HG02678 (cell line): Measurements from ENCODE around the gene ING5.

ENCODE experiments used
- ATAC-seq: cut with Tn5 transposase; IDR thresholded peaks from one replicate; pipeline ENCODE4 v1.9.1; 2021; ENCODE audit warnings: mild to moderate bottlenecking, moderate library complexity; ENCODE audit not compliant: unreplicated experiment

Gene ING5

DNA sequence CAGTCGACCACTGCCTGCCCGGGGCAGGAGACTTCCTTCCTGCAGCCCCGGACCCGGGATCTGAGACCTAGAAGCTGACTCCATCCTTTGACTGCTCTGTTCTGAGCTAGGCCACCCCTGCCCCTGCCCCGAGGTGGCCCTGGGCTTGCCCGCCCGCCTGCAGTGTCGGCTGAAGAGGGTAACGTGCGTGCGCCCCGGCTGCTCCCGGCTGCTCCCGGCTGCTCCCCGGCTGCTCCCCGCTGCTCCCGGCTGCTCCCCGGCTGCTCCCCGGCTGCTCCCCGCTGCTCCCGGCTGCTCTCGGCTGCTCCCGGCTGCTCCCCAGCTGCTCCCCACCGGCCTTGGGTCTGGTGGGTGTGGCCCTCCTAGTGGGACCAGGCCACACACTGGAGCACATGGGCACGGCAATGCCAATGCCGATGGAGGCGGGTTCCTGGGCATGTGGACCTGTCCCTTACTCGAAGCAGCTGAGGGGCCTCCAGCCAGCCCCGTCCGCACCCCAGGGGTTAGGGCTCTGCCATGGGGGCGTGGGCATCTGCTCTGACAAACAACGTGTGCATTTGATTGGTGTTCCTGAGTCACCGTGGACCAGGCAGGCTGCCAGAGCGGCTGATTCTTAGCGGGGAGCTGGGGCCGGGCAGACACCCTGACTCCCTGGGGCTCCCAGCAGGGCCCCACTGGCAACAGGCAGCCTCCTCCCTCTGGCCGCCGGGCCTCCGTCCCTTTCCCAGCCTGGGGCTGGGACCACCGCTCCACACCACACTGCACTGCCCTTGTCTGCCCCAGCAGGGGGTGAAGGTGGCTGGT is 72.8 kb downstream of the ING5 start:
- ATAC-seq, result no peak

DNA sequence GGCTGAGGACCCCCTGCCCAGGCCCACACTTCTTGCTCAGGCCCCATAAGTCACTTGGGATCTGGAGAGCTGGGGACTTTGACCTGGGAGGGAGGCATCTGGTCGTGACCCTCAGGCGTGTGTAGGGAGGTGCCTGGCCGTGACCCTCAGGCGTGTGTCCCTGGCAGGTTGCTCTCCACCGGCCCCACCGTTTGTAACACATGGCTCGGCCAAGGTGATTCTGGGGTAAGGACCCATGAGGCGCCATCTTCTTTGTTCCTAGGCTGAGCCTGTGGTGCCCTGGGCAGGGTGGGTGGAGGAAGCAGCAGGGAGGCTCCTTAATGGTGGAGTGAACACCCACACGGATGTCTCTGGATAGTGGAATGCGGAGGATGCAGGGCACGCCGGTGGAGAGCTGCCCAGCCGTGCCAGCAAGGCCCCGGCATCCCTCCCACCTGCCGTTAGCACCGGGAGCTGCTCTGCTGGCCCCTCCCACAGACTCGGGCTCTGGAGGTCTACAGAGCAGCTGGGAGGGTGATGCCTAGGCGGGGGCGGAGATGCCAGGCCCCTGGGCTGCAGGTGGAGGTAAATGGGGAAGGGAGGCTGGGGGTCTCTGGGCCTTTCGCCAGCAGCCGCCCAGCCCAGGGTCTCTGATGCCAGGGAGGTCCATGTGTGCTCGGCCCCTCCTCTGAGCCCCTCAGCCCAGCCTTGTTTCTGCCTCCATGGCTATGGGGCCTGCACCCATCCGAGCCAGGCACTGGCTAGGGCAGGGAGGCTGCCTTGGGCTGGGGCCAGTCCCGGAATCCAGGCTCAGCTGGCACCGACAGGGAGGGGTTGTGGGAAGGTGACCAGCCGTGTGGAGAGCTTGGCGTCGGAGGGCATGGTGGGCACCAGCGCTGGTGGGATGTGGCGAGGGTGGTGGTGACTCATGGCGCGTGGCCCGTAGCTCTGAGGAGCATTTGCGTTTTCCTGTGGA is 73.7 kb downstream of the ING5 start:
- no peak for ATAC-seq

DNA sequence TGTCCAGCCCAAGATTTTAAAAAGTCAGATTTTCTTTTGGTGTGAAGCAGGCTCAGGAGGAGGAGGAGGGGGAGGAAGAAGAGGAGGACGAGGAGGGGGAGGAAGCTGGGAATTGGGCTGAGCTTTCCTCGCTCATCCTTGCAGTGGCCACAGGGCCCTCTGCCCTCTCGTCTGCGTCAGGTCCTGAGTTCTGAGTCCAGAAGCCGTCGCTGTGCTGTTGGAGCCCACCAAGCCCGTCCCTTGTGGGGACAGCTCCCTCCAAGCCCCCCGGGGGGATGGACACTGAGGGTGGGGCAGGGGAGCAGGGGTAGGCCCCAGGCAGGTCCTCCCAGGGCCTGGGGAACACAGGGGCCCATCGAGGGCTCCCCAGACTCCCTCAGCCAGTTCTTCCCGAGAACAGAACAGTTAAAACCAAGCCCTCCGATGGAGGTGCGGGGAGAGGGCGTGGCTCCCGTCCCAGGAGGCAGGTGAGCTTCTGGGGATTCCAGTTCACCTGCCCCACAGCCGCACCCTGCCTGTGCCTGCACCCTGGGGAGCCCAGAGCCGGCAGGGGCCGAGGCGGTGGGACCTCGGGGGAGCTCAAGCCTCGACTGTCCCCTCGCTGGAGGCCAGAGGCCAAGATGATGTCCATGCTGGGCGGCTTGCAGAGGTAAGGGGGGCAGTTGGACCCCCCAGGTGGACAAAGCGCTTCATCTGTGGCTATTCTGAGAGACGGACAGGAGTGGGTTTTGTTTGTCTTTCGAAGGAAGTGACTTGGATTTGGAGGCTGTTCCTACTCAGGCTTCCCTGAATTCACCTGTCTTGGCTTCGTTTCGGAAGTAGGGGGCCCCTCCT is 74.7 kb downstream of the ING5 start, which contains the start of gene GAL3ST2:
Gene GAL3ST2 (plus strand): TSS at position 487 of the 834 bp plus-strand sequence. CDS start 134 bp downstream, at position 621.
- no peak for ATAC-seq

DNA sequence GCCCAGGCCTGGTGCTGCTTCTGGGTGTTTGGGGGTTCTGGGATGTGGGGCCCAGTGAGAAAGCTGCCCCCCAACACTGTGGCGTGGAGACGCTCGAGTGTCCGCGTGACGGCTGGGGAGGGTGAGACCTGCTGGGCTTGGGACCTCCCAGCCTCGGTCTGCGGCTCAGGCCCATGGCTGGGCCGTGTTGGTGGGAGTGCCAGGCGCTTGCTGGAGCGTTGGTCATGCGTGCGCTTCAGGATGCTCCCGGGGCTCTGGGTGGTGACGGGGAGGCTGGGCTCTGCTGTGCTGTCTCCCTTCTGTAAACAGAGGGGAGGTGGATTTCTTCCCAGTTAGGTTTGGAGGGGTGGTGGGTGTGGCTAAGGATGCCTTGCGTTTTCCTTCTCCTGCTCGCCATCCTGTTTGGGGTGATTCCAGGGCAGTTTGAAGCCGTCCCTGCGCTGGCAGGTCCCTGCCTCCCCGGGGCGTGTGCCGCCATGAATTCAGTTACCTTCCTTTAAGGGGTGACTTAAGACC is 75.4 kb downstream of the ING5 start:
- no peak for ATAC-seq

DNA sequence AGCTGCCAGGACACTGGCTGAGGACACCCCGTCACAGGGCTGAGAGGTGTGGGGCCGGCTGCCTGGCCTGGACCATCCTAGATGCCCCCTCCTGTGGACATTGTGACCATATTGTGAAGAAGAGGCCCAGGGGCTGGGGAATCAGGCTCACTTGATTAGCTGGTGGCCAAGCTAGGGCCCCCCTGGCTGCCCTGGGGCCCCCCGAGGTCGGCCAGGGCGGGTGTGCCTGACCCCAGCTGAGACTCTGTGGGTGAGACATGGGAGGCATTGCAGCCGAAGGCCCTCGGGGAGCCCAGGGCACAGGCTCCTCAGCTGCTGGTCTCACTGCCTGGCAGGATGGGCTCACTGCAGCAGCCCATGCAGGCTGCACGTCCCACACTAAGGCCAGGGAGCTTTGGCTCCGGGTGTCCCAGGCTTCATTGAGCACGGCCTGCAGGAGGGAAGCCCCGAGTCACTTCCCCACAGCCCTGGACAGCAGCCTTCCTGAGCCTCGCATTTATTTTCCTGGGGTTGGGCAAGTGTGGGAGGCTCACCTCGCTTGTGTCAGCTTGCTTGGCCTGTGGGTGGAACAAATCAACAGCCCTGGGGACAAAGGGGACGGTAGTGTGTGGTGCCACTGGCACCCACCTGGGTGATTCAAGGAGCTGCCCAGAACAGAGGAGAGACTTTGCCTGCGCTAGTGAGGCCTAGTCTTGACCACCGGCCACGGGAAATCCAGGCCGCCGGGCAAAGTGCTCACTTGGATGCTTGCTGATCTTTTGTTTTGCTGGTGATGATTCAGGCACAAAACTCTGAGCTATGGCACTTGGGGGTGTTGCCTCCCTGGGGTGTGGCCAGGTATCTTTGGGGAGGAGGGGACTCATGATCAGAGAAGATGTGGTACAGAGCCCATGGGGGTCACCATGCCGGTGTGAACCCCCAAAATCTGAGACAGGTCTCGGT is 76.1 kb downstream of the ING5 start:
- ATAC-seq, result no peak
